ES-I3 (cell line): Measurements from ENCODE around the gene RAB14.
"Not testable (repeated sequence)": the region's sequence is repeated elsewhere in the genome, so short reads cannot be mapped to it uniquely, and the experiment has no call there.

Source experiments
- H3K36me3 ChIP-seq: 2 replicates; pipeline ENCODE4 v1.6.1; 2013; ENCODE audit warnings: mild to moderate bottlenecking, low read length, control low read depth, moderate library complexity; ENCODE audit not compliant: insufficient read depth
- H3K4me1 ChIP-seq: 2 replicates; pipeline ENCODE4 v1.6.1; 2013; ENCODE audit warnings: mild to moderate bottlenecking, control low read depth, low read length; ENCODE audit not compliant: insufficient read depth
- H3K9ac ChIP-seq: 2 replicates; pipeline ENCODE4 v1.6.1; 2013; ENCODE audit warnings: low read depth, mild to moderate bottlenecking, low read length, moderate library complexity
- H3K9me3 ChIP-seq: 2 replicates; pipeline ENCODE4 v1.6.1; 2013; ENCODE audit warnings: mild to moderate bottlenecking, low read length, moderate library complexity; ENCODE audit not compliant: control insufficient read depth, insufficient read depth

RAB14 gene

DNA sequence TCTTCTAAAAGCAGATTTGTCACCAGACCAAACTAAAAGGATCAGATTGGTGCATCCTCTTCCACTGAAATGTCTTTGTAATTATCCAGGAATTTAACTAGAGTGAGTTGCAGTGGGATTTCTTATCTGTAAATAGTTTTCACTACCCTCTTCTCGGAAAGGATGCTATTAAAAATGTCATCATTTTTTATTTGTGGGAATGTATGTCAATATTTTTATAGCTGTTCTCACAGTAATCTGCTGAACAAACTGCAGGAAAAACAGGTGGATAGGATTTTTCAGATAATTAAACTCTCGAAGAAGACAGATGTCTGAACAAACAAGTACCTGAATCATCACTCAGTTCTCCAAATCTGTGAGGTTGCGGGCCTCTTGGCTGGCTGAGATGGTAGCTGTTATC lies 62.7 kb downstream of the RAB14 start:
- H3K9ac ChIP-seq, result no peak overlapping the region
- peaks cover 5% of the 10 kb centered on the region; the same call in 1 of the 2 replicates for H3K36me3 ChIP-seq
- H3K9me3 ChIP-seq, result no peaks in the 10 kb centered on the region

DNA sequence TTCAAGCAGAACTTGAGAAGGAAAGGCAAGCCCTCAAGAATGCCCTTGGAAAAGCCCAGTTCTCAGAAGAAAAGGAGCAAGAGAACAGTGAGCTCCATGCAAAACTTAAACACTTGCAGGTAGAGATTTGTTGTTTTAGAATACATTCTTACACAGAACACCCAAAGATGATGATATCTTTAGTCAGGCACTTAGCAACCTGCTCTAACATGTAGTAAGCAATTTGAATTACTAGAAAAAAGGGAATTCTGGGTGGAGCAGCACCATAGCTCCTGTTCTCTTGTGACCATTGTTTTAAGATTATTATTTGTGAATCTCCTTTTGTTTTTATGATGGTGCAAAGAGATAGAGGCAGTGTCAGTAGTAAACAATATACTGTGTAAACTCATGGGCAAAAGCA lies 63.1 kb downstream of the RAB14 start:
- Histone ChIP-seq H3K9me3 (no peaks in the 10 kb centered on the region), H3K4me1 (peaks cover 11% of the 10 kb centered on the region), H3K36me3 (peaks cover 5% of the 10 kb centered on the region; the same call in 1 of the 2 replicates), H3K9ac (no peak overlapping the region)

More for the DNA sequence above, 62.7 kb downstream of the RAB14 start:
- H3K4me1 ChIP-seq, result peaks cover 9% of the 10 kb centered on the region; the same call in 1 of the 2 replicates

DNA sequence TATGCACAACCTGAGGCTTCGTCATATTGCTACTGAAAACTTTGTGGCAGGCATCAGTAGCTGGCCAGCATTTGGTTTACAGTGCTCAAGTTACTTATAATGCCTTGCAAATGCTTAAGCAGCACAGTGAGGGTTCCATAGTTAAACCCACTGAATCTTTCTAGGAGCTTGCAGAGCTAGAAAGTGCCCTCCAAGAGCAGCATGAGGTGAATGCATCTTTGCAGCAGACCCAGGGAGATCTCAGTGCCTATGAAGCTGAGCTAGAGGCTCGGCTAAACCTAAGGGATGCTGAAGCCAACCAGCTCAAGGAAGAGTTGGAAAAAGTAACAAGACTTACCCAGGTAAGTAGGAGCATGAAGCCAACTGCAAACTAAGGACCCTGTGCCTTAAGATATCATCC lies 66.0 kb downstream of the RAB14 start:
- H3K4me1 ChIP-seq, result peaks cover 5% of the 10 kb centered on the region; the same call in 1 of the 2 replicates
- no peaks in the 10 kb centered on the region for H3K9me3 ChIP-seq
- no peaks in the 10 kb centered on the region for H3K36me3 ChIP-seq
- no peak overlapping the region for H3K9ac ChIP-seq

DNA sequence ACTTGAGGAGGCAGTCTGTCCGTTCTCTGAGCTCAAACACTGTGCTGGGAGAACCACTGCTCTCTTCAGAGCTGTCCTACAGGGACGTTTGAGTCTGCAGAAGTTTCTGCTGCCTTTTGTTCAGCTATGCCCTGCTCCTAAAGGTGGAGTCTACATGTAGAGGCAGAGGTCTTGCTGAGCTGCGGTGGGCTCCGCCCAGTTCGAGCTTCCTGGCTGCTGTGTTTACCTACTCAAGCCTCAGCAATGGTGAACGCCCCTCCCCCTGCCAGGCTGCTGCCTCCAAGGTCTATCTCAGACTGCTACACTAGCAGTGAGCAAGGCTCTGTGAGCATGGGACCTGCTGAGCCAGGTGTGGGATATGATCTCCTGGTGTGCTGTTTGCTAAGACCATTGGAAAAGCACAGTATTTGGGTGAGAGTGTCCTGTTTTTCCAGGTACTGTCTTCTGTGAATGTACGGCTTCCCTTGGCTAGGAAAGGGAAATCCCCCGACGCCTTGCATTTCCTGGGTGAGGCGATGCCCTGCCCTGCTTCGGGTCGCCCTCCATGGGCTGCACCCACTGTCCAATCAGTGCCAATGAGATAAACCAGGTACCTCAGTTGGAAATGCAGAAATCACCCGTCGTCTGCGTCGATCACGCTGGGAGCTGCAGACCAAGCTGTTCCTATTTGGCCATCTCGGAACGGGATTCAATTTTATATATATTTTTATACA lies 68.4 kb downstream of the RAB14 start:
- H3K9me3 ChIP-seq, result no peaks in the 10 kb centered on the region
- H3K36me3 ChIP-seq, result no peaks in the 10 kb centered on the region
- H3K9ac ChIP-seq, result no peak overlapping the region
- peaks cover 5% of the 10 kb centered on the region; the same call in 1 of the 2 replicates for H3K4me1 ChIP-seq

DNA sequence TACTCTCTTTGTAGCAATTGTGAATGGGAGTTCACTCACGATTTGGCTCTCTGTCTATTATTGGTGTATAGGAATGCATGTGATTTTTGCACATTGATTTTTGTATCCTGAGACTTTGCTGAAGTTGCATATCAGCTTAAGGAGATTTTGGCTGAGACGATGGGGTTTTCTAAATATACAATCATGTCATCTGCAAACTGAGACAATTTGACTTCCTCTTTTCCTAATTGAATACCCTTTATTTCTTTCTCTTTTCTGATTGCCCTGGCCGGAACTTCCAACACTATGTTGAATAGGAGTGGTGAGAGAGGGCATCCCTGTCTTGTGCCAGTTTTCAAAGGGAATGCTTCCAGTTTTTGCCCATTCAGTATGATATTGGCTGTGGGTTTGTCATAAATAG lies 72.3 kb downstream of the RAB14 start:
- H3K36me3 ChIP-seq, H3K4me1 ChIP-seq, H3K9ac ChIP-seq, H3K9me3 ChIP-seq: not testable (repeated sequence)
